H9 (cell line): ENCODE measurements around the gene MAPKAPK3. TPM values are rescaled to one million over a fixed set of nuclear protein-coding genes. Genes with fewer than 3 reads are reported as not detected.

ENCODE experiments used
- DNase-seq: peaks from one replicate; pipeline ENCODE4 v3.0.0-alpha.2; 2017
- H2AFZ ChIP-seq: one replicate; pipeline ENCODE4 v1.6.1; 2013; ENCODE audit warnings: mild to moderate bottlenecking, low read length, control low read depth, moderate library complexity
- H2AK5ac ChIP-seq: 2 replicates; pipeline ENCODE4 v1.6.1; 2013; ENCODE audit warnings: low read length, control low read depth, mixed read lengths; ENCODE audit not compliant: insufficient read length
- H2BK120ac ChIP-seq: one replicate; pipeline ENCODE4 v1.6.1; 2013; ENCODE audit warnings: low read depth, mild to moderate bottlenecking, low read length, control low read depth, inconsistent platforms; ENCODE audit not compliant: poor library complexity, severe bottlenecking
- H2BK12ac ChIP-seq: 2 replicates; pipeline ENCODE4 v1.6.1; 2013; ENCODE audit warnings: low read length, control low read depth, mixed read lengths, low read depth; ENCODE audit not compliant: insufficient read length
- H2BK15ac ChIP-seq: 2 replicates; pipeline ENCODE4 v1.6.1; 2013; ENCODE audit warnings: low read depth, low read length, control low read depth
- H2BK20ac ChIP-seq: one replicate; pipeline ENCODE4 v1.6.1; 2013; ENCODE audit warnings: low read depth, mild to moderate bottlenecking, low read length, control low read depth, inconsistent platforms; ENCODE audit not compliant: poor library complexity, severe bottlenecking
- H2BK5ac ChIP-seq: 2 replicates; pipeline ENCODE4 v1.6.1; 2013; ENCODE audit warnings: low read length, control low read depth, mixed read lengths; ENCODE audit not compliant: insufficient read length
- H3K14ac ChIP-seq: 2 replicates; pipeline ENCODE4 v1.6.1; 2013; ENCODE audit warnings: low read length, control low read depth; ENCODE audit not compliant: insufficient read depth
- H3K18ac ChIP-seq: 2 replicates; pipeline ENCODE4 v1.6.1; 2013; ENCODE audit warnings: low read depth, mild to moderate bottlenecking, mixed read lengths, low read length, control low read depth; ENCODE audit not compliant: insufficient read length
- H3K23ac ChIP-seq: 2 replicates; pipeline ENCODE4 v1.6.1; 2013; ENCODE audit warnings: low read length, control low read depth, mixed read lengths, low read depth; ENCODE audit not compliant: insufficient read length
- H3K23me2 ChIP-seq: 2 replicates; pipeline ENCODE4 v1.6.1; 2013; ENCODE audit warnings: low read depth, mild to moderate bottlenecking, mixed read lengths, low read length, control low read depth; ENCODE audit not compliant: insufficient read length, poor library complexity, severe bottlenecking
- H3K27ac ChIP-seq: 2 replicates; pipeline ENCODE4 v1.5.1; 2013; ENCODE audit warnings: low read length, control low read depth, mixed read lengths, low read depth; ENCODE audit not compliant: insufficient read length
- H3K27me3 ChIP-seq: 2 replicates; pipeline ENCODE4 v1.6.1; 2013; ENCODE audit warnings: low read length, control low read depth, inconsistent platforms; ENCODE audit not compliant: insufficient read depth
- H3K4ac ChIP-seq: 2 replicates; pipeline ENCODE4 v1.6.1; 2013; ENCODE audit warnings: low read depth, mild to moderate bottlenecking, control low read depth, inconsistent platforms, low read length, moderate library complexity
- H3K4me1 ChIP-seq: 2 replicates; pipeline ENCODE4 v1.6.1; 2013; ENCODE audit warnings: low read length, control low read depth, inconsistent platforms; ENCODE audit not compliant: insufficient read depth
- H3K4me2 ChIP-seq: 2 replicates; pipeline ENCODE4 v1.6.1; 2013; ENCODE audit warnings: low read length, control low read depth, mixed read lengths; ENCODE audit not compliant: insufficient read length, insufficient read depth
- H3K56ac ChIP-seq: 2 replicates; pipeline ENCODE4 v1.6.1; 2013; ENCODE audit warnings: low read depth, mild to moderate bottlenecking, mixed read lengths, low read length, control low read depth; ENCODE audit not compliant: insufficient read length
- H3K79me1 ChIP-seq: 2 replicates; pipeline ENCODE4 v1.6.1; 2013; ENCODE audit warnings: low read depth, mild to moderate bottlenecking, moderate library complexity, low read length, control low read depth, inconsistent platforms; ENCODE audit not compliant: insufficient read depth, poor library complexity, severe bottlenecking
- H3K79me2 ChIP-seq: 2 replicates; pipeline ENCODE4 v1.6.1; 2013; ENCODE audit warnings: low read length, control low read depth, inconsistent platforms; ENCODE audit not compliant: insufficient read depth
- H3K9ac ChIP-seq: 2 replicates; pipeline ENCODE4 v1.6.1; 2013; ENCODE audit warnings: low read length, control low read depth, mixed read lengths; ENCODE audit not compliant: insufficient read length; ENCODE audit errors: extremely low read depth
- H3K9me3 ChIP-seq: one replicate; pipeline ENCODE4 v1.6.1; 2013; ENCODE audit warnings: low read depth, low read length, inconsistent platforms; ENCODE audit not compliant: control insufficient read depth
- H3T11ph ChIP-seq: one replicate; pipeline ENCODE4 v1.6.1; 2013; ENCODE audit warnings: mild to moderate bottlenecking, low read length, control low read depth, inconsistent platforms
- H4K20me1 ChIP-seq: one replicate; pipeline ENCODE4 v1.6.1; 2013; ENCODE audit not compliant: control insufficient read depth, insufficient read length, insufficient read depth
- H4K5ac ChIP-seq: 2 replicates; pipeline ENCODE4 v1.6.1; 2013; ENCODE audit warnings: low read depth, mild to moderate bottlenecking, mixed read lengths, low read length, control low read depth; ENCODE audit not compliant: insufficient read length
- H4K8ac ChIP-seq: replicated peaks from 2 replicates; pipeline ENCODE4 v1.6.1; 2013; ENCODE audit warnings: low read length, control low read depth, mixed read lengths, low read depth; ENCODE audit not compliant: insufficient read length
- H4K91ac ChIP-seq: 2 replicates; pipeline ENCODE4 v1.6.1; 2013; ENCODE audit warnings: low read depth, mild to moderate bottlenecking, moderate library complexity, mixed read lengths, low read length, control low read depth; ENCODE audit not compliant: insufficient read length
- H3K27ac Mint-ChIP-seq, 3 experiments: 2 replicates in 2 of 3; 3 replicates in 1 of 3; pipeline ENCODE4 v1.8.0; 2020 to 2021; ENCODE audit warnings: mixed read lengths in 3 of 3, mild to moderate bottlenecking in 1 of 3, moderate library complexity in 1 of 3
- H3K27me3 Mint-ChIP-seq: 2 replicates; pipeline ENCODE4 v1.8.0; 2021; ENCODE audit warnings: low read depth, mild to moderate bottlenecking, moderate library complexity, mixed read lengths
- H3K36me3 Mint-ChIP-seq, 3 experiments: 2 replicates in 2 of 3; 3 replicates in 1 of 3; pipeline ENCODE4 v1.8.0; 2020 to 2021; ENCODE audit warnings: low read depth in 3 of 3, mixed read lengths in 3 of 3; ENCODE audit not compliant: insufficient read depth in 1 of 3
- H3K4me1 Mint-ChIP-seq, 2 experiments: 2 replicates each; pipeline ENCODE4 v1.8.0; 2020; ENCODE audit warnings: mixed read lengths in 2 of 2
- H3K4me3 Mint-ChIP-seq, 2 experiments: 2 replicates in 1 of 2; 3 replicates in 1 of 2; pipeline ENCODE4 v1.8.0; 2020 to 2021; ENCODE audit warnings: mild to moderate bottlenecking in 2 of 2, mixed read lengths in 2 of 2, moderate library complexity in 1 of 2
- H3K9me3 Mint-ChIP-seq, 2 experiments: 2 replicates in 1 of 2; 3 replicates in 1 of 2; pipeline ENCODE4 v1.8.0; 2020; ENCODE audit warnings: mild to moderate bottlenecking in 2 of 2, mixed read lengths in 2 of 2, moderate library complexity in 1 of 2
- WGBS: extraction: QIAGEN DNeasy Blood & Tissue Kit; methylation state at CpG from one replicate; pipeline ENCODE4 v1.1.7; 2013; ENCODE audit warnings: missing lambda C conversion rate, low lambda C conversion rate, mixed read lengths; ENCODE audit not compliant: insufficient read length; ENCODE audit errors: extremely low coverage; 5-methylcytosine and 5-hydroxymethylcytosine counted together
- total RNA-seq: library from RNA; stranded (reverse); gene quantifications from 2 replicates; pipeline ENCODE4 v1.2.1, GENCODE V29; 2021
- TF ChIP-seq, protein P1 (sequence below): fragments of 200-600 bp; sonication (generic); conservative IDR thresholded peaks from 3 replicates; pipeline ENCODE4 v1.8.0; 2021; ENCODE audit warnings: antibody characterized with exemption, mild to moderate bottlenecking

Gene MAPKAPK3
- total RNA-seq, 1 experiment from 2014 or later: 57.9 TPM

DNA sequence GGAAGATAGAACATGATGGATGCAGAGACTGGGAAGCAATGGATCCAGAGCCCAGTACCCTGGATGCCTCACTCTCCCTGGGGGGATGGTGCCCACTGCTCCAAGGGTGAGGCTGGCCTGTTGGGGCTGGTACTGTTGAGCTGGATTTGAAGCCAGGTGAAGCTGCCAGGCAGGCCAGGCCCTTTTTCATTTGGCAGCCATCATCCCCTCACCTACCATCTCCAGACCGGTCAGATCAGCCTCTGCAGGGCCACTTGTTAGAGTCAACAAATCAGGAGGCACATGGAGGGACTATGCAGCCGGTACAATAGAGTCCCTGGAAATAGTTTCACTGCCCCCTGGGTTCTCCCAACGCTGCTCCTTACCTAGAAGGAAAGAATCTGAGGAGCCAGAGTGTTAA, 5.9 kb downstream of the MAPKAPK3 start:
- no peaks in the 10 kb centered on the region for H3K9me3 Mint-ChIP-seq
- H3K27ac ChIP-seq: no peak overlapping the region

More for the DNA sequence above, 5.9 kb downstream of the MAPKAPK3 start:
- no peaks in the 10 kb centered on the region for H3K27me3 ChIP-seq
- H3K23me2 ChIP-seq: peaks cover under 1% of the 10 kb centered on the region
- no peak overlapping the region for H3K23ac ChIP-seq
- H3T11ph ChIP-seq: no peak overlapping the region
- H4K5ac ChIP-seq: no peak overlapping the region
- no peak for DNase-seq
- TF ChIP-seq, protein P1, sequence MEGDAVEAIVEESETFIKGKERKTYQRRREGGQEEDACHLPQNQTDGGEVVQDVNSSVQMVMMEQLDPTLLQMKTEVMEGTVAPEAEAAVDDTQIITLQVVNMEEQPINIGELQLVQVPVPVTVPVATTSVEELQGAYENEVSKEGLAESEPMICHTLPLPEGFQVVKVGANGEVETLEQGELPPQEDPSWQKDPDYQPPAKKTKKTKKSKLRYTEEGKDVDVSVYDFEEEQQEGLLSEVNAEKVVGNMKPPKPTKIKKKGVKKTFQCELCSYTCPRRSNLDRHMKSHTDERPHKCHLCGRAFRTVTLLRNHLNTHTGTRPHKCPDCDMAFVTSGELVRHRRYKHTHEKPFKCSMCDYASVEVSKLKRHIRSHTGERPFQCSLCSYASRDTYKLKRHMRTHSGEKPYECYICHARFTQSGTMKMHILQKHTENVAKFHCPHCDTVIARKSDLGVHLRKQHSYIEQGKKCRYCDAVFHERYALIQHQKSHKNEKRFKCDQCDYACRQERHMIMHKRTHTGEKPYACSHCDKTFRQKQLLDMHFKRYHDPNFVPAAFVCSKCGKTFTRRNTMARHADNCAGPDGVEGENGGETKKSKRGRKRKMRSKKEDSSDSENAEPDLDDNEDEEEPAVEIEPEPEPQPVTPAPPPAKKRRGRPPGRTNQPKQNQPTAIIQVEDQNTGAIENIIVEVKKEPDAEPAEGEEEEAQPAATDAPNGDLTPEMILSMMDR: no peak
- H3K36me3 Mint-ChIP-seq: peaks cover 0 to 28% (median 23%) of the 10 kb centered on the region in 3 experiments; a peak in 5 of 7 replicates
- no peaks in the 10 kb centered on the region for H4K20me1 ChIP-seq
- no peak overlapping the region for H3K9ac ChIP-seq
- H3K56ac ChIP-seq: no peak overlapping the region
- H3K4ac ChIP-seq: no peak overlapping the region
- H2BK120ac ChIP-seq: no peak overlapping the region
- H3K18ac ChIP-seq: no peak overlapping the region
- H3K79me1 ChIP-seq: peaks cover 2% of the 10 kb centered on the region
- no CpG with 5 or more reads among the region's 3 CpGs for whole genome bisulfite sequencing
- no peak overlapping the region for H4K91ac ChIP-seq
- H3K4me1 ChIP-seq: peaks cover 2% of the 10 kb centered on the region; the same call in 1 of the 2 replicates
- H3K4me3 Mint-ChIP-seq: no peak overlapping the region
- no peaks in the 10 kb centered on the region for H3K27me3 Mint-ChIP-seq
- H3K14ac ChIP-seq: no peak overlapping the region
- peaks cover 45 to 49% of the 10 kb centered on the region in 2 experiments for H3K4me1 Mint-ChIP-seq
- no peak overlapping the region for H2BK5ac ChIP-seq
- peak overlapping the region in 2 of 3 experiments; percentile 57 to 75; a peak in 1 of 7 replicates for H3K27ac Mint-ChIP-seq
- H3K4me2 ChIP-seq: no peak overlapping the region
- H2BK20ac ChIP-seq: no peak overlapping the region
- H2BK12ac ChIP-seq: no peak overlapping the region
- H2AK5ac ChIP-seq: no peak overlapping the region
- no peaks in the 10 kb centered on the region for H3K79me2 ChIP-seq
- H2BK15ac ChIP-seq: no peak overlapping the region
- no peak overlapping the region for H4K8ac ChIP-seq
- no peak overlapping the region for H2AFZ ChIP-seq
- no peaks in the 10 kb centered on the region for H3K9me3 ChIP-seq
